Fibroblast of villous mesenchyme (primary cell): ENCODE data around the gene NSD1. TPM values are rescaled to one million over a fixed set of nuclear protein-coding genes. Genes with fewer than 3 reads are reported as not detected.

ENCODE experiments used
- DNase-seq: peaks from one replicate; pipeline ENCODE4 v3.0.0-alpha.2; 2010; ENCODE audit warnings: low read depth
- H3K4me3 ChIP-seq: 2 replicates; pipeline ENCODE4 v1.5.1; 2011; ENCODE audit warnings: low read depth, mild to moderate bottlenecking, low read length
- CTCF ChIP-seq: IDR thresholded peaks from 2 replicates; pipeline ENCODE4 v1.5.1; 2012; ENCODE audit warnings: low read depth, mild to moderate bottlenecking, low read length; ENCODE audit not compliant: insufficient read depth
- total RNA-seq: library from RNA; depleted of rRNA; stranded (reverse); fragments of >200 nt; gene quantifications from 2 replicates; pipeline ENCODE4 v1.2.3, GENCODE V29; 2012

The NSD1 gene
- total RNA-seq, 1 donor: 70.0 TPM

- no peak for TF ChIP-seq CTCF
- H3K4me3 ChIP-seq: no peak overlapping the region
- no peak for DNase-seq
These were observed 135.8 kb downstream of the NSD1 start for GRCh38 chr5:177269232-177269895.

- no peak for TF ChIP-seq CTCF
These were observed 136.4 kb downstream of the NSD1 start for GRCh38 chr5:177269976-177270375.

DNA sequence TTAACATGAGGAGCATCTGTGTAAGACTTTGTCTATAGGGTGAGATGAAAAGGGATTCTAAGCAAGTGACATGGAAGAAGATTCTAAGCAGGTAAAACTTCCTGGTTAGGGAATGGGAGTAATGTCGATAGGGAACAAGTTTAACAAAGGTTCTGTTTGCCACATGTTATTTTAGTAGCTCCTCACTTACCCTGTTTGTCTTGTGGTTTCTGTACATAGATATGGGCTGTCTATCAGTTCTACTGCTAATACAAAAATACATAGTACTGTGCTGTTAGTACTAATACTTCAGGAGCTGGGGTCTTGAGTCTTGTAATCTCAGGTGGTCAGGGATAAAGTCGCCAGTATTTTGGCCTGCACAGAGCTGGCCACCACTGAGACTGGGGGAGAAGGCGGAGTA lies 137.1 kb downstream of the NSD1 start:
- DNase-seq: no peak
- no peak overlapping the region for H3K4me3 ChIP-seq
- no peak for TF ChIP-seq CTCF

More at GRCh38 chr5:177269976-177270375, 136.4 kb downstream of the NSD1 start:
- H3K4me3 ChIP-seq: no peak overlapping the region
- no peak for DNase-seq

- no peak overlapping the region for H3K4me3 ChIP-seq
- no peak for DNase-seq
- no peak for TF ChIP-seq CTCF
These were observed 137.5 kb downstream of the NSD1 start for GRCh38 chr5:177271113-177271512.

DNA sequence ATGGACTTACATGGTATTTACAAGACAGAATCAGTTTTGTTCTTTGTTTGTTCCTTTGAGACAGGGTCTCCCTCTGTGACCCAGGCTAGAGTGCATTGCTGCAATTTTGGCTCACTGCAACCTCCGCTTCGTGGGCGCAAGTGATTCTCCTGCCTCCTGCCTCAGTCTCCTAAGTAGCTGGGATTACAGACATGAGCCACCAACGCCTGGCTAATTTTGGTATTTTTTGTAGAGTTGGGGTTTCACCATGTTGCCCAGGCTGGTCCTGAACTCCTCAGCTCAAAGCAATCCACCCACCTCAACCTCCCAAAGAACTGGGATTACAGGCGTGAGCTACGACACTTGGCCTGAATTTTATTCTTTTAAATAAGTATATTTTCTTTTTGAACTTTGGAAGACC lies 142.3 kb downstream of the NSD1 start:
- no peak for DNase-seq
- TF ChIP-seq CTCF: no peak
- H3K4me3 ChIP-seq: no peak overlapping the region

GRCh38 chr5:177276886-177277285 lies 143.3 kb downstream of the NSD1 start:
- H3K4me3 ChIP-seq: no peak overlapping the region
- no peak for DNase-seq
- no peak for TF ChIP-seq CTCF

DNA sequence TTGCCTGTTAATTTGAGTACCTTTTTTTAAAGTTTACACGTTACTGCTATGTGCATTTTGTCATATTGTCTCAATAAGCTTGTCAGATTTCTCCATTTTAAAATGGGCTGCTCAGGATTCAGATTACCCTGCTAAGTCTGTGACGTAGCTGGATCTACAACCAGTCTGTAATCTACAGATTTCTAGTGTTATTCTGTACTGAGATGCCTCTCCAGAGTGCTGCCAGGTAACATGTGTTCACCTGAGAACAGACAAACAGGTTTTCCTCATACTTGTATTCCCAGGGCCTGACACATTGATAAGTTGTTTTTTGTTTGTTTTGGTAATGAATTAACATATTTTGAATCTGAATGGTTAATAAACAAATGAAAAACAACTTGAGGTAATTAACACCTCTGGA lies 154.6 kb downstream of the NSD1 start:
- no peak for DNase-seq
- TF ChIP-seq CTCF: no peak

More for the DNA sequence above, 154.6 kb downstream of the NSD1 start:
- no peak overlapping the region for H3K4me3 ChIP-seq
